ENCODE results near the gene FTCDNL1.

Gene FTCDNL1

GRCh38 chr2:199765646-199766045 is 85.3 kb downstream of the FTCDNL1 start:
- no peak for TF ChIP-seq CTCF (IDR thresholded peaks at IDR 0.05; ENCODE audit: control insufficient read depth, extremely low read depth, insufficient read depth)
- no peak overlapping the region for H3K4me3 ChIP-seq (ENCODE audit: low read depth, low read length)
- no peak for DNase-seq (ENCODE audit: low read depth)

GRCh38 chr2:199764273-199764800 is 86.7 kb downstream of the FTCDNL1 start:
- no peak for DNase-seq (ENCODE audit: low read depth)
- TF ChIP-seq CTCF (IDR thresholded peaks at IDR 0.05; ENCODE audit: control insufficient read depth, extremely low read depth, insufficient read depth), result no peak
- no peak overlapping the region for H3K4me3 ChIP-seq (ENCODE audit: low read depth, low read length)

- H3K4me3 ChIP-seq (ENCODE audit: low read depth, low read length), result no peak overlapping the region
- TF ChIP-seq CTCF (IDR thresholded peaks at IDR 0.05; ENCODE audit: control insufficient read depth, extremely low read depth, insufficient read depth), result no peak
- no peak for DNase-seq (ENCODE audit: low read depth)
Observed at GRCh38 chr2:199762963-199763362, 88.0 kb downstream of the FTCDNL1 start.

- TF ChIP-seq CTCF (IDR thresholded peaks at IDR 0.05; ENCODE audit: control insufficient read depth, extremely low read depth, insufficient read depth), result no peak
- no peak for DNase-seq (ENCODE audit: low read depth)
- no peak overlapping the region for H3K4me3 ChIP-seq (ENCODE audit: low read depth, low read length)
Observed at GRCh38 chr2:199760574-199760973, 90.4 kb downstream of the FTCDNL1 start.

- no peak overlapping the region for H3K4me3 ChIP-seq (ENCODE audit: low read depth, low read length)
- DNase-seq (ENCODE audit: low read depth), result peak; percentile 72
- no peak for TF ChIP-seq CTCF (IDR thresholded peaks at IDR 0.05; ENCODE audit: control insufficient read depth, extremely low read depth, insufficient read depth)
Observed at GRCh38 chr2:199757233-199757870, 93.6 kb downstream of the FTCDNL1 start.

- no peak overlapping the region for H3K4me3 ChIP-seq (ENCODE audit: low read depth, low read length)
- TF ChIP-seq CTCF (IDR thresholded peaks at IDR 0.05; ENCODE audit: control insufficient read depth, extremely low read depth, insufficient read depth), result no peak
- DNase-seq (ENCODE audit: low read depth), result no peak
Observed at GRCh38 chr2:199756743-199757142, 94.2 kb downstream of the FTCDNL1 start.

- DNase-seq (ENCODE audit: low read depth), result no peak
- TF ChIP-seq CTCF (IDR thresholded peaks at IDR 0.05; ENCODE audit: control insufficient read depth, extremely low read depth, insufficient read depth), result no peak
- H3K4me3 ChIP-seq (ENCODE audit: low read depth, low read length), result no peak overlapping the region
Observed at GRCh38 chr2:199756211-199756610, 94.8 kb downstream of the FTCDNL1 start.
